DMS153 treated with DMSO at 0.1 percent for 48 hours (cell line): ENCODE measurements around the gene CELSR1.
"Not testable (repeated sequence)": the region's sequence is repeated elsewhere in the genome, so short reads cannot be mapped to it uniquely, and the experiment has no call there.

ENCODE experiments used
- DNase-seq: peaks from one replicate; lab custom pipeline; 2025; ENCODE audit not compliant: unreplicated experiment; lab: John Stamatoyannopoulos, UW

The CELSR1 gene

DNA sequence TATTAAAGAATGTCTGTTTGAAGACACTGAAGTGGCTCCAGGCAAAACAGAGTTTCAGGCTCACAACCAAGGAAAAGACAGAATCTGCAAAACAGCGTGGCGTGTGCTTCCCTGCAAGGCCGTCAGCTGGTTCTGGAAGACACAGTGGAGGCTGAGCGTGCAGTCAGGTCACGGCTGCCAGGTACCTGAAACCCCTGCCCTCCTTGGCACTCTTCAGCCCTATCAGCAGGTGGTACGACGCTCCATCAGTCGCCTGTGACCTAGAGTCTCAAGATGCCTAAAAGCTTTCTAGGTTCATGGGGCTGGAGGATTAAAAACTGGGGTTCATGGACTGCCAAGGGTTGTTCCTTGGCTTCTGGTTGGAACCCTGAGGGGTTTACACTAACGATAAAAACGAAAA, 136.1 kb downstream of the CELSR1 start:
- DNase-seq = no peak

GRCh38 chr22:46399251-46400024, 138.0 kb downstream of the CELSR1 start:
- DNase-seq = no peak

DNA sequence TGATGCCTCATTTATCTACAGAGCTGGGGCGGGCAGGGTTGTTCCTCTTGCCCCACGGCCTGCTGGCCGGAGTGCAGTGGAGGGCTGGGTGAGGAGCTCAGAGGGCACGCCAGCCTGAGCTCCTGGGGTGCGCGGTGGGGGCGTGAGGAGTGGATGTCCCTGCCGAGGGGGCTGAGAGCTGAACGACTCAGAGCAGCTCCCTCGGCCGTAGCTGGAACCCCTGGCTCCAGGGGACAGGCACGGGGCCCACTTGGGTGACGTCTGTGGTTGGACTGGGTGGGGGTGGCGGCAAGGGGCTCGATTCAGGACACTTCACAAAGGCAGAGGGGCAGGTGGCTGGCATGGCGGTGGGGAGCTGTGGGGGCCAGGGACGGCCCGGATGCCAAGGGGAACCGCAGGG, 139.5 kb downstream of the CELSR1 start:
- DNase-seq = no peak

DNA sequence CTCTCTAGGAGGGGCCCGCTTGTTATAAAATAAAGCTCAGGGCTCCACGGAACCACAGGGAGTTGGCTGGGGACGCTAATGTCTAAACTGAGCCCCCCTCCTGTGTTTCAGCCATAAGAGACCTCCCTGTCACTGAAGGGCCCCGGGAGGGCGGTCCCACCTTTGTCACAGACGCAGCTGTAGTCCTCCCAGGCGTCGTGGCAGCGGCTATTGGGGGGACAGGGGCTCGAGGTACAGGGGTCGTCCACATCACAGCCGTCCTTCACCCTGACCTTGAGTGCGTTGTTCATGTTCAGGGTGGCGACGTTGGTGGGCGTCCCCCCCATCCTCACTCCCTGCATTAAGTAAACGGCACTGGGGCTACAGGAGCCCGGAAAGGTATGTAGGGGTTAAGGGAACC, 139.9 kb downstream of the CELSR1 start:
- DNase-seq = no peak

- DNase-seq = not testable (repeated sequence)
Measured at GRCh38 chr22:46397049-46397448, 140.4 kb downstream of the CELSR1 start.

DNA sequence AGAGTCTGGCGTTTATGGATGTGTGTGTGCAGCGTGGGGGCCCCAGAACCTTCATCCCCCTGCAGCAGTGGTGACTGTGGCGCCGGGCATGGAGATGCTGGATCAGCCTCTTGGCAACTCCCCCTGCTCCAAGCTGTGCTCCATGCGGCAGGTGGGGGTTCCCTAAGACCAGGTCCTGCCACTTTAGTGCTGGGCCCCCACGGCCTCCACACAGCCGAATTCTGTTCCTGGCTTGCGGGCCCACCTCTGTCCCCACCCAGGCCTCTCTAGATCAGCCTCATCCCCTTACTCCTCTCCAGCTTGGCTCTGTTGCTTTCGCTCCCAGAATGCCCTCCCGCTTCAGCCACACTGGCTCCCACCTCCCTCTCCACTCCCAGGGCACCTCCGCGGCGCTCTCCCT, 142.3 kb downstream of the CELSR1 start:
- no peak for DNase-seq

DNA sequence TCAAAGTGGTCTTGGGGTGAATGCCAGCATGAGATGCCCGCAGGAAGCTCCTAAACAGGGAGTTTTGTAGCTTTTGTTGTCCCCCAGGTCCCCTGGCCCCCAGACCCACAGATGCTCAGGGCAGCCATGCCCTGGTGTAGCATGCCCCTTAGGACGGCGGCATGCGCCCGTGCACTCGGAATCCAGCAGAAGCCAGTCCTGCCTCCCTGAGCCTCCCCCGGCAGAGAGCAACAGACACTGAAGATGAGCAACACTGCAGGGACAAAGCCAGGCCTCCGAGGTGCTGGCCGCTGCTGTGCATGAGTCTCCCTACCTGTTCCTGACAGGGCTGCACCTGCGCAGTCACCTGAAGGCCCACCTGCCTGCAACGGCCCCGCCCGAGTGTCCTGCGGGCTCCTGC, 142.8 kb downstream of the CELSR1 start:
- DNase-seq = no peak

DNA sequence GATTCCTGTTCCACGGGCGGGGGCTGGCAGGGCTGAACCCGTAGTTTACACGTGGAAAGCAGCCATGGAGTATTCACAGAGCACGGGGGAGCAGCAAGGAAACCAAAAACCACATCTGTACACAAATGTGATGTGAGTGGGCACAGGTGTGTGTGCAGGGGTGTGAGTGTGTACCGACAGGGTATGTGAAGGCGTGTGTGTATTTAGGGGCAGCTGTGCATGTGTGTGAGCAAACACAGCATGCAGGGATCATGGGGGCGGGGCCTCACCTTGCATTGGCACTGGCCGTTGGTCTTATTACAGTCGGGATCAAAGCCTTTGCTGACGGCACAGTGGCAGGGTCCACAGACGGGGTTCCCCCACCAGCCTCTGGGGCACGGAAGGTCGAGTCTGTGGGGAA, 143.5 kb downstream of the CELSR1 start:
- no peak for DNase-seq

- no peak for DNase-seq
Measured at GRCh38 chr22:46392137-46392844, 145.1 kb downstream of the CELSR1 start.

- no peak for DNase-seq
Measured at GRCh38 chr22:46391486-46392136, 145.8 kb downstream of the CELSR1 start.

DNA sequence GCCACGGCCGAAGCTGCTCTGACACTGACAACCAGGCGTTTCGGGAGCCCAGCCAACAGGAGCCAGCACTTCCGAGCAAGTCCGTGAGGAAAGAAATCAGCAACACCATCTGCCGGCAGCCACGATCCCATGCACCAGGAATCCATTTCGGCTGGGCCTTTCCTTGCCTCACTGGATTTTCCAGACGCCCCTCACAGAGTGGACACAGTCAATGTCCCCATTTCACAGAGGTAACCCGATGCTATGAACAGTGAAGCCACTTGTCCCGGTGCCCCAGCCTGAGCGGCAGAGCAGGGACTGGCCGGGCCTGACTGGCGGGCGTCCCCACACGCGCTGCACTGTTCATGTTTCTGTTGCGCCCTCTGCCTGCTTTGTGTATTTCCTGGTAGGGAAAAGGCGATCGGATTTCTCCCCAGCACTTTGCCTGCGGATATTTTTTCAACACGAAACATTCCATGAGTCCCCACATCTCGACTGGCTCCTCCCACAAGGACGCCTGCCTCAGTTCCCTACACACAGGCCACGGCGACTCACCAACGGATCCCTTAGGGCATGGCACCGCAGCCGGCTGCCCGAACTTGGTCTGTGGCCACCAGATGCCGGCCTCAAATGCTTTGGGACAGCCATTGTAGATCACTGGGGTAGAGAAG, 146.6 kb downstream of the CELSR1 start:
- DNase-seq = peak; percentile 61

GRCh38 chr22:46390105-46390651, 147.2 kb downstream of the CELSR1 start:
- no peak for DNase-seq

- DNase-seq = no peak
Measured at GRCh38 chr22:46389081-46389480, 148.3 kb downstream of the CELSR1 start.

DNA sequence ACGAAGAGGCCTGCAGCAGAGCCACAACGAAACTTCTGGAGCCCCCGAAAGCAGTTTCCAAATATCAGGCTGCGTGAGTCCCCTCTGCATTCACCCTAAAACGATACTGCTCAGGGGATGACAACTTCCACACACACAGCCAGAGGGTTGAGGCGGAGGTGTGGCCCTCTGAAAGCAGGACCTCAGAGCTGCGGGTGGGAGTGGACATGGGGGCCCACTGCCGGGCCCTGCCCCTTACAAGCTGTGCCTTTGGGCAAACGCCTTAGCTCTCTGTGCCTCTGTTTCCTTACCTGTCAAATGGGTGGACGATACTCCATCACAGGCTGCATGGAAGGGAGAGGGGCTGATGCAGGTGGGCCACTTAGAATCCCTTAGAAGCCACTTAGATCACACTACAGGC, 148.8 kb downstream of the CELSR1 start:
- DNase-seq = no peak

DNA sequence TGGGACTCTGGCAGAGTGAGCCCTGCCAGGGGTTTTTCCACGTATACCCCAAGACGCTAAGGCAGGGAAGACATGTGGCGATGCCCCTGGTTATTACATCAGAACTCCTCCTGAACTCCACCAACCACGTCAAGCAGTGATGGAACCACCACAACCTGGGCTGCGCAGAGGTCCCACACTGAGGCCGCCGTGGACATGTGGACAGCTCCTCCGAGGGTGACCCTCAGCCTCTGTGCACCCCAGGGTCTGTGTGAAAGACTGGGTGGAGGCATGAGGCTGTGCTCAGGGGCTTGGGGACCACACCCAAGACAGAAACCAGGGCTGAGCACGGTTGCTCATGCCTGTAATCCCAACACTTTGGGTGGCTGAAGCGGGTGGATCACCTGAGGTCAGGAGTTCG, 149.7 kb downstream of the CELSR1 start:
- no peak for DNase-seq

- DNase-seq = no peak
Measured at GRCh38 chr22:46386312-46386711, 151.1 kb downstream of the CELSR1 start.

DNA sequence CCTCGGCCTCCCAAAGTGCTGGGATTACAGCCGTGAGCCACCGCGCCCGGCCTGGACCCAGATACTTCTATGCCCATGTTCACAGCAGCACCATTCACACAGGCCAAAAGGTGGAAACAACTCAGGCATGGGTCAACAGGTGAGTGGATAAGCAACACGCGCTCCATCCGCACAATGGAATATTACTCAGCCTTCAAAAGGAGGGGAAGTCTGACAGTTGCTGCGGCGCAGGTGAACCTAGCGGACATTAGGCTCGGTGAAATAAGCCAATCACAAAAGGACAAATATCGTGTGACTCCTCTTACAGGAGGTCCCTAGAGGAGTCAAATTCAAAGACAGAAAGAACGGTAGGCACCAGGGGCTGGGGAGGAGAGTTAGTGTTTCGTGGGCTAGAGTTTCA, 154.9 kb downstream of the CELSR1 start:
- DNase-seq = no peak

DNA sequence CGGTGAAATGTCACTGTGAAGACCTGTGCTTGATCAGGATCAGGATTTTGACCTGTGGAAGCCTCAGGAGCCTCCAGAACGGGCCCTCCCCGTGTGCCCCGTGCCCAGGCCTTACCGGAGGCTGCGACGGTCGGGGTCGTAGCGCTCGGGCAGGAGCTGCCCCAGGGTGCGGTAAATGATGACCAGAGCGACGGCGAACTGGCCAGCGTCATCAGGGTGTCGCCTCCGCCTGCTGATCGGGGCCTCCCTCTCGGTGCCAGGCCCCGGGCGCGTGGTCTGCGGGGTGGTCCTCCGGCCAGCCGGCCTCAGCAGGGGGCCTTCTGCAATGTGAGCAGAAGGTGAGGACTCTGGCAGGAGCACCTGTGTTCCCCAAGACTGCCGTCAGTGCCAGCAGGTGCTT, 155.7 kb downstream of the CELSR1 start:
- no peak for DNase-seq

DNA sequence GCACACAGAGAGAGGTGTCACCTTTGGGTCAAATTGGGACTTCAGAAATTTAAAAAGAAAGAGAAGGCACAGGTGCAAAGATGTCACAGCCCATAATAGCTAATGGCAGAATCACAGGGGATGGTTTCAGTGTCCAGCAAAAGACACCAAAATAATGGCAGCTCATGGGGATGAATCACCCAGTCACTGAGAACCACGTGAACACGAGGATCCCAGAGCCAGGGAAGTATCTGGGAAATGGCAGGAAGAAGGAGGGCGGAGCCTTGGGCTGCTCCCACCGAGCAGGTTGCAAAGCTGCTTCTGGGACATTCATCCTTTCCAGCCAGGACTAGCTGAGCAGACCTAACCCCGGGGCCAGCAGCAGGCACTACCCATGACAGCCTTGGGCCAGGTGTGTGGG, 156.3 kb downstream of the CELSR1 start:
- DNase-seq = no peak

- no peak for DNase-seq
Measured at GRCh38 chr22:46380581-46380980, 156.8 kb downstream of the CELSR1 start.

DNA sequence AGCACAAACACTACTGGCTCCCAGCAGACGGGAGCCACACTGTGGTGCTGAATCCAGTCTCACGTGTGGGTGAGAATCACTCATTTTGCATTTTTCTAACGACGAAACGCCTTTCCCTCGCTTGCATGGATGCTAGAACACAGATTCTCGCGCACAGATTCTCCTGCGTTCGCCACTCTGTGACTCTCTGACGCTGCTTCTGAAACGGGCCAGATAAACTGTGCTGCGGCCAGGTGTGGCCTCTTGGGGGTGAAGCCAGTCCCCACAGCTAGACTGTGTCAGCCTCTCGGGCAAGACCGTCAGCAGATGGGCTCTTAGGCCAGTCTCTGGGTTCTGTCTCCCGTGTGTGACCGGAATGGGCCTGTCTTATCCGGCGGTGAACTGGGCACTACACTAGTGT, 157.4 kb downstream of the CELSR1 start:
- no peak for DNase-seq
